Measurements from ENCODE around the gene ZNF699. TPM values are rescaled to one million over a fixed set of nuclear protein-coding genes. Genes with fewer than 3 reads are reported as not detected.
"Not testable (repeated sequence)": the region's sequence is repeated elsewhere in the genome, so short reads cannot be mapped to it uniquely, and the experiment has no call there.

Gene ZNF699
- total RNA-seq, 4 donors from 2014 or later = 4.4 to 23.1 (median 9.0) TPM

DNA sequence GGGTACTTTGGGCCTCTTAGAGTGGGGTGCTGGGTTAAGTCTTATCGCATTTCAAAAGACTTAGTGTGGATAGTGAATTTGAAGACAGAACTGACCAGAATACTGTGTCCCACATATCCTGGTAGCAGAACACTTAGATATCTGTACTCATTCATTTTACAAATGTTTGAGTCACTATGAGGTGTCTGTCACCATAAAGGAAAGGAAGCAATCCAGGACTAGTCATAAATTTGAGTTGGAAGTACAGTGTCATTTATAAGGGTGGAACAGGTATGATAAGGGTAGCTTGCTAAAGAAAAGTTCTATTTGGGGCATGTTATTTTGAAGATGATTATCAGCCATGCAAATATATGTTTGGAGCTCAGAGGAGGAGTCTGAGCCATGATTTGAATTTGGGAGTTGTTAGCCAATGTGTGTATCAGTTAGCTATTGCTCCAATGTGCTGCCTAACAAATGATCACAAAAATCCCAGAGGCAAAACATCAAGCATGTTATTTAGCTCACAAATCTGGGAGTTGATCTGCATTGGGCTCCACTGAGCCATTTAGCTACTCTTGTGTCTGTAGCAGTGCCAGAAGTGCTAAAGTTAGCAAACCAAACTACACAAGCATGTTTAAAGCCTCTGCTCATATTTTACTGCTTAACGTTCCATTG is 20.3 kb downstream of the ZNF699 start:
- DNase-seq = no peak
- no peak overlapping the region for H3K4me3 ChIP-seq
- H3K27ac ChIP-seq = no peak overlapping the region
- no peaks in the 10 kb centered on the region for H3K27me3 ChIP-seq
- H3K9me3 ChIP-seq = peaks cover 0 to 63% (median 11%) of the 10 kb centered on the region in 4 donors
- H3K4me1 ChIP-seq = no peaks in the 10 kb centered on the region
- no peak for TF ChIP-seq POLR2A (IDR thresholded peaks at IDR 0.05)
- TF ChIP-seq, protein P1, sequence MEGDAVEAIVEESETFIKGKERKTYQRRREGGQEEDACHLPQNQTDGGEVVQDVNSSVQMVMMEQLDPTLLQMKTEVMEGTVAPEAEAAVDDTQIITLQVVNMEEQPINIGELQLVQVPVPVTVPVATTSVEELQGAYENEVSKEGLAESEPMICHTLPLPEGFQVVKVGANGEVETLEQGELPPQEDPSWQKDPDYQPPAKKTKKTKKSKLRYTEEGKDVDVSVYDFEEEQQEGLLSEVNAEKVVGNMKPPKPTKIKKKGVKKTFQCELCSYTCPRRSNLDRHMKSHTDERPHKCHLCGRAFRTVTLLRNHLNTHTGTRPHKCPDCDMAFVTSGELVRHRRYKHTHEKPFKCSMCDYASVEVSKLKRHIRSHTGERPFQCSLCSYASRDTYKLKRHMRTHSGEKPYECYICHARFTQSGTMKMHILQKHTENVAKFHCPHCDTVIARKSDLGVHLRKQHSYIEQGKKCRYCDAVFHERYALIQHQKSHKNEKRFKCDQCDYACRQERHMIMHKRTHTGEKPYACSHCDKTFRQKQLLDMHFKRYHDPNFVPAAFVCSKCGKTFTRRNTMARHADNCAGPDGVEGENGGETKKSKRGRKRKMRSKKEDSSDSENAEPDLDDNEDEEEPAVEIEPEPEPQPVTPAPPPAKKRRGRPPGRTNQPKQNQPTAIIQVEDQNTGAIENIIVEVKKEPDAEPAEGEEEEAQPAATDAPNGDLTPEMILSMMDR (IDR thresholded peaks at IDR 0.05) = no peak
- H3K36me3 ChIP-seq = peaks cover 0 to 11% (median 0%) of the 10 kb centered on the region in 3 donors

- H3K4me1 ChIP-seq = not testable (repeated sequence)
Measured at GRCh38 chr19:9283485-9283884, 26.2 kb downstream of the ZNF699 start.

DNA sequence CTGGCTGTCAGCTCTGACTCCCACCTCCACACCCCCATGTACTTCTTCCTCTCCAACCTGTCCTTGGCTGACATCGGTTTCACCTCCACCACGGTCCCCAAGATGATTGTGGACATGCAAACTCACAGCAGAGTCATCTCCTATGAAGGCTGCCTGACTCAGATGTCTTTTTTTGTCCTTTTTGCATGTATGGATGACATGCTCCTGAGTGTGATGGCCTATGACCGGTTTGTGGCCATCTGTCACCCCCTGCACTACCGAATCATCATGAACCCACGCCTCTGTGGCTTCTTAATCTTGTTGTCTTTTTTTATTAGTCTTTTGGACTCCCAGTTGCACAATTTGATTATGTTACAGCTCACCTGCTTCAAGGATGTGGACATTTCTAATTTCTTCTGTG is 58.4 kb downstream of the ZNF699 start:
- Histone ChIP-seq H3K4me1 (no peaks in the 10 kb centered on the region), H3K27me3 (no peaks in the 10 kb centered on the region), H3K9me3 (no peaks in the 10 kb centered on the region), H3K36me3 (no peaks in the 10 kb centered on the region), H3K4me3 (no peak overlapping the region), H3K27ac (no peak overlapping the region)
- TF ChIP-seq, protein P1 (IDR thresholded peaks at IDR 0.05) = no peak
- TF ChIP-seq POLR2A (IDR thresholded peaks at IDR 0.05) = no peak
- no peak for DNase-seq

More at GRCh38 chr19:9283485-9283884, 26.2 kb downstream of the ZNF699 start:
- not testable (repeated sequence) for H3K36me3 ChIP-seq, DNase-seq, H3K27ac ChIP-seq, H3K27me3 ChIP-seq
- peaks cover 0 to 24% (median 8%) of the 10 kb centered on the region in 4 donors for H3K9me3 ChIP-seq
- H3K4me3 ChIP-seq = peak overlapping the region in 1 of 4 donors; percentile 31

DNA sequence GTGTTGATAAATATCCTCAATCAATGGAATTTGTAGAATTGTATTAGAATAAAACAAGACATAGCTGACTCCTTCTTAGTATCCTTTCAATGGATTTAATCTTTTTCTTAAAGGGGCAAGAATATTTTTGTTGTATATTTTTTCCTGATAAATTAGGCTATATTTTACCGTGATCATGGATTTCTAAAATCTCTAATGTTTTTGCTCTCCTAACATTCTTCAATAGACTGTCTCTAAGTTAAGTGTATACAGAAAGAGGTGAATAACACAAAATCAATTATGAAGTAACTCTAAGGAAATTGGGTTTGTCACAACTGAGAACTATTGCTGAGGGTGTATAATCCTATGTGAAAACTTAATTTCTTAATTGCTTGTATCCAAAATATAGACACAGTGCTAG is 59.0 kb downstream of the ZNF699 start, which contains the start of gene OR7E24:
OR7E24 (plus strand) TSS at position 301 of the 400 bp plus-strand sequence. CDS start 114 bp downstream, outside the sequence.
- H3K9me3 ChIP-seq = no peaks in the 10 kb centered on the region
- H3K4me1 ChIP-seq = no peaks in the 10 kb centered on the region
- no peak for DNase-seq
- TF ChIP-seq POLR2A (IDR thresholded peaks at IDR 0.05) = no peak
- TF ChIP-seq, protein P1 (IDR thresholded peaks at IDR 0.05) = no peak
- no peaks in the 10 kb centered on the region for H3K27me3 ChIP-seq
- no peak within 1 kb of the TSS for H3K27ac ChIP-seq
- no peaks in the 10 kb centered on the region for H3K36me3 ChIP-seq
- H3K4me3 ChIP-seq = no peak within 1 kb of the TSS

Other genes starting within 250 kb of the ZNF699 start
- gene OR1M1, start 222.8 kb downstream of the ZNF699 start, total RNA-seq = not detected
- gene OR7G2, start 202.4 kb downstream of the ZNF699 start, total RNA-seq = not detected
- gene OR7G1, start 194.1 kb downstream of the ZNF699 start, total RNA-seq = not detected
- gene OR7G3, start 182.9 kb downstream of the ZNF699 start, total RNA-seq = not detected
- gene ZNF317, start 169.4 kb downstream of the ZNF699 start, total RNA-seq = 10 to 100 TPM; 19.8 to 37.1 (median 30.5) TPM
- gene OR7D2, start 130.9 kb downstream of the ZNF699 start, total RNA-seq = not detected
- not detected for gene OR7D4, start 90.2 kb downstream of the ZNF699 start, total RNA-seq
- gene OR7E24, start 58.9 kb downstream of the ZNF699 start, total RNA-seq = not detected
- gene ZNF559, start 14.3 kb upstream of the ZNF699 start, total RNA-seq = 10 to 100 TPM; 10.3 to 22.3 (median 14.2) TPM
- 1 to 10 TPM in 3 of 4 donors, not detected in 1; 1.1 to 5.0 (median 1.3) TPM for gene ZNF177, start 53.2 kb upstream of the ZNF699 start, total RNA-seq
- 10 to 100 TPM; 21.9 to 57.9 (median 42.4) TPM for gene ZNF266, start 125.7 kb upstream of the ZNF699 start, total RNA-seq
- gene ZNF560, start 188.8 kb upstream of the ZNF699 start, total RNA-seq = not detected
- 10 to 100 TPM in 1 of 4 donors, 1 to 10 TPM in 3; 3.5 to 14.0 (median 5.7) TPM for gene ZNF426, start 228.8 kb upstream of the ZNF699 start, total RNA-seq